Neuronal stem cell (in vitro differentiated cells): Measurements from ENCODE around the gene KANSL1.
A peak's percentile ranks its signal among the peaks of the same experiment; 100 is the strongest.

Experiments used
- DNase-seq: peaks from one replicate; pipeline ENCODE4 v3.0.0-alpha.2; 2013; ENCODE audit warnings: low spot score
- H2AFZ ChIP-seq: one replicate; pipeline ENCODE4 v1.6.1; 2013; ENCODE audit warnings: mild to moderate bottlenecking, low read length, inconsistent platforms
- H2AK5ac ChIP-seq: 2 replicates; pipeline ENCODE4 v1.6.1; 2013; ENCODE audit warnings: low read depth, mild to moderate bottlenecking, inconsistent platforms, low read length, moderate library complexity, mixed read lengths
- H2BK120ac ChIP-seq: 2 replicates; pipeline ENCODE4 v1.6.1; 2013; ENCODE audit warnings: low read depth, mild to moderate bottlenecking, inconsistent platforms, low read length, moderate library complexity, mixed read lengths
- H2BK12ac ChIP-seq: one replicate; pipeline ENCODE4 v1.6.1; 2013; ENCODE audit warnings: low read length, inconsistent platforms
- H2BK15ac ChIP-seq: 2 replicates; pipeline ENCODE4 v1.6.1; 2013; ENCODE audit warnings: mild to moderate bottlenecking, low read length, inconsistent platforms, mixed read lengths
- H2BK5ac ChIP-seq: one replicate; pipeline ENCODE4 v1.6.1; 2013; ENCODE audit warnings: inconsistent platforms, mild to moderate bottlenecking, low read length, moderate library complexity
- H3K14ac ChIP-seq: one replicate; pipeline ENCODE4 v1.6.1; 2013; ENCODE audit warnings: low read length, inconsistent platforms
- H3K18ac ChIP-seq: 2 replicates; pipeline ENCODE4 v1.6.1; 2013; ENCODE audit warnings: low read length, inconsistent platforms
- H3K23ac ChIP-seq: 2 replicates; pipeline ENCODE4 v1.6.1; 2013; ENCODE audit warnings: low read depth, mild to moderate bottlenecking, mixed read lengths, low read length, inconsistent platforms; ENCODE audit not compliant: poor library complexity
- H3K27ac ChIP-seq: replicated peaks from 3 replicates; pipeline ENCODE4 v1.5.1; 2013; ENCODE audit warnings: low read length, inconsistent platforms
- H3K27me3 ChIP-seq, 3 experiments: 2 replicates each; pipeline ENCODE4 v1.6.1; 2013; ENCODE audit warnings: low read length in 3 of 3, mild to moderate bottlenecking in 2 of 3, inconsistent platforms in 1 of 3, low read depth in 1 of 3, mixed read lengths in 1 of 3, moderate library complexity in 1 of 3; ENCODE audit not compliant: control insufficient read depth in 3 of 3, insufficient read depth in 3 of 3
- H3K36me3 ChIP-seq, 2 donors: replicated peaks in 1 of 2; 2 replicates each; pipeline ENCODE4 v1.6.1; 2013; ENCODE audit warnings: low read length in 2 of 2; ENCODE audit not compliant: control insufficient read depth in 2 of 2, insufficient read depth in 2 of 2
- H3K4ac ChIP-seq: 2 replicates; pipeline ENCODE4 v1.6.1; 2013; ENCODE audit warnings: inconsistent platforms, mild to moderate bottlenecking, low read length, moderate library complexity
- H3K4me1 ChIP-seq, 2 donors: 1 replicate in 1 of 2; 2 replicates in 1 of 2; pipeline ENCODE4 v1.6.1; 2013; ENCODE audit warnings: low read length in 2 of 2, low read depth in 1 of 2; ENCODE audit not compliant: control insufficient read depth in 2 of 2, insufficient read depth in 1 of 2
- H3K4me2 ChIP-seq: one replicate; pipeline ENCODE4 v1.6.1; 2013; ENCODE audit warnings: mild to moderate bottlenecking, low read length, inconsistent platforms; ENCODE audit not compliant: insufficient read depth, poor library complexity, severe bottlenecking
- H3K4me3 ChIP-seq, 2 donors: 2 replicates each; pipeline ENCODE4 v1.5.1; 2013; ENCODE audit warnings: low read length in 2 of 2, mild to moderate bottlenecking in 2 of 2, inconsistent platforms in 1 of 2, moderate library complexity in 1 of 2
- H3K79me1 ChIP-seq: one replicate; pipeline ENCODE4 v1.6.1; 2013; ENCODE audit warnings: low read depth, mild to moderate bottlenecking, inconsistent platforms, low read length, moderate library complexity
- H3K9ac ChIP-seq: one replicate; pipeline ENCODE4 v1.6.1; 2013; ENCODE audit warnings: mild to moderate bottlenecking, low read depth, low read length, inconsistent platforms; ENCODE audit not compliant: poor library complexity
- H3K9me3 ChIP-seq, 2 donors: replicated peaks in 1 of 2; 2 replicates each; pipeline versions ENCODE3 to v1.6.1; 2013; ENCODE audit warnings: low read length in 2 of 2, mild to moderate bottlenecking in 2 of 2, inconsistent platforms in 1 of 2, low read depth in 1 of 2, mixed read lengths in 1 of 2, moderate library complexity in 1 of 2; ENCODE audit not compliant: control insufficient read depth in 2 of 2, insufficient read depth in 1 of 2
- H4K8ac ChIP-seq: one replicate; pipeline ENCODE4 v1.6.1; 2013; ENCODE audit warnings: low read depth, mild to moderate bottlenecking, inconsistent platforms, low read length, moderate library complexity
- H4K91ac ChIP-seq: one replicate; pipeline ENCODE4 v1.6.1; 2013; ENCODE audit warnings: low read length, low read depth, mild to moderate bottlenecking, inconsistent platforms; ENCODE audit not compliant: poor library complexity
- WGBS, 2 donors: extraction: QIAGEN DNeasy Blood & Tissue Kit; methylation state at CpG; one replicate each; pipeline ENCODE4 v1.1.7; 2013; ENCODE audit warnings: missing lambda C conversion rate in 2 of 2, mixed read lengths in 1 of 2; ENCODE audit not compliant: insufficient read length in 2 of 2, insufficient replicate concordance in 1 of 2; ENCODE audit errors: extremely low coverage in 2 of 2; 5-methylcytosine and 5-hydroxymethylcytosine counted together

The KANSL1 gene

GRCh38 chr17:46110219-46110618 is 83.0 kb downstream of the KANSL1 start:
- no peak overlapping the region for H2BK12ac ChIP-seq
- no peak overlapping the region for H2AFZ ChIP-seq
- H3K4me3 ChIP-seq = no peak overlapping the region
- no peak overlapping the region for H4K91ac ChIP-seq
- H3K4me2 ChIP-seq = no peak overlapping the region
- no peak overlapping the region for H3K9ac ChIP-seq
- H3K14ac ChIP-seq = no peak overlapping the region
- H3K9me3 ChIP-seq = no peaks in the 10 kb centered on the region
- H3K18ac ChIP-seq = no peak overlapping the region
- H3K36me3 ChIP-seq = peaks cover 0 to 3% of the 10 kb centered on the region in 2 donors
- H3K27ac ChIP-seq = no peak overlapping the region
- H2BK120ac ChIP-seq = no peak overlapping the region
- no peak overlapping the region for H2AK5ac ChIP-seq
- H3K79me1 ChIP-seq = peaks cover 3% of the 10 kb centered on the region
- WGBS, 2 donors = no CpG with 5 or more reads among the region's 1 CpG
- H2BK5ac ChIP-seq = no peak overlapping the region
- peaks cover 2 to 7% of the 10 kb centered on the region in 2 donors for H3K4me1 ChIP-seq
- H4K8ac ChIP-seq = no peak overlapping the region
- no peak overlapping the region for H3K4ac ChIP-seq
- H2BK15ac ChIP-seq = no peak overlapping the region
- no peak for DNase-seq
- no peak overlapping the region for H3K23ac ChIP-seq
- no peaks in the 10 kb centered on the region for H3K27me3 ChIP-seq

- Histone ChIP-seq H4K8ac (no peak overlapping the region), H2BK120ac (no peak overlapping the region), H3K4ac (no peak overlapping the region), H2AK5ac (no peak overlapping the region), H2BK12ac (no peak overlapping the region), H2BK15ac (no peak overlapping the region), H3K14ac (no peak overlapping the region), H3K27me3 (no peaks in the 10 kb centered on the region), H4K91ac (no peak overlapping the region), H3K27ac (no peak overlapping the region), H3K79me1 (peaks cover 3% of the 10 kb centered on the region), H3K9ac (no peak overlapping the region), H3K36me3 (peaks cover 0 to 5% of the 10 kb centered on the region in 2 donors), H3K9me3 (no peaks in the 10 kb centered on the region), H2AFZ (no peak overlapping the region), H3K4me3 (no peak overlapping the region), H3K23ac (no peak overlapping the region), H3K4me1 (peaks cover 2 to 7% of the 10 kb centered on the region in 2 donors), H3K18ac (no peak overlapping the region), H3K4me2 (no peak overlapping the region), H2BK5ac (no peak overlapping the region)
- no peak for DNase-seq
- no CpG with 5 or more reads among the region's 2 CpGs for WGBS, 2 donors
These were observed 83.5 kb downstream of the KANSL1 start for GRCh38 chr17:46109603-46110189.

- no peak overlapping the region for H4K91ac ChIP-seq
- H3K14ac ChIP-seq = peak overlapping the region; percentile 39
- no peak overlapping the region for H2AK5ac ChIP-seq
- no peak overlapping the region for H2BK5ac ChIP-seq
- H3K23ac ChIP-seq = no peak overlapping the region
- H3K27ac ChIP-seq = no peak overlapping the region
- H3K4me1 ChIP-seq = peaks cover 2 to 7% of the 10 kb centered on the region in 2 donors
- no peak for DNase-seq
- H3K79me1 ChIP-seq = peaks cover 3% of the 10 kb centered on the region
- WGBS, 2 donors = no CpG with 5 or more reads among the region's 4 CpGs
- H4K8ac ChIP-seq = no peak overlapping the region
- no peak overlapping the region for H2AFZ ChIP-seq
- no peak overlapping the region for H3K18ac ChIP-seq
- no peak overlapping the region for H3K4me2 ChIP-seq
- no peak overlapping the region for H2BK12ac ChIP-seq
- H3K9ac ChIP-seq = no peak overlapping the region
- no peaks in the 10 kb centered on the region for H3K27me3 ChIP-seq
- H3K36me3 ChIP-seq = peaks cover 0 to 5% of the 10 kb centered on the region in 2 donors
- no peak overlapping the region for H2BK120ac ChIP-seq
- H2BK15ac ChIP-seq = no peak overlapping the region
- H3K4ac ChIP-seq = no peak overlapping the region
- no peak overlapping the region for H3K4me3 ChIP-seq
- H3K9me3 ChIP-seq = no peaks in the 10 kb centered on the region
These were observed 84.6 kb downstream of the KANSL1 start for GRCh38 chr17:46108550-46109110.

GRCh38 chr17:46108120-46108519 is 85.1 kb downstream of the KANSL1 start:
- H3K14ac ChIP-seq = no peak overlapping the region
- H3K4ac ChIP-seq = no peak overlapping the region
- H2BK12ac ChIP-seq = no peak overlapping the region
- no peak overlapping the region for H3K23ac ChIP-seq
- 100% methylated on average over 1 of the region's 2 CpGs for WGBS, 2 donors
- no peak overlapping the region for H3K18ac ChIP-seq
- no peak overlapping the region for H2BK5ac ChIP-seq
- peaks cover 3% of the 10 kb centered on the region for H3K79me1 ChIP-seq
- H3K27ac ChIP-seq = no peak overlapping the region
- H4K8ac ChIP-seq = no peak overlapping the region
- H3K4me3 ChIP-seq = no peak overlapping the region
- H4K91ac ChIP-seq = no peak overlapping the region
- H3K36me3 ChIP-seq = peaks cover 0 to 3% of the 10 kb centered on the region in 2 donors
- DNase-seq = no peak
- no peak overlapping the region for H2AK5ac ChIP-seq
- no peak overlapping the region for H2AFZ ChIP-seq
- peaks cover 4 to 7% of the 10 kb centered on the region in 2 donors for H3K4me1 ChIP-seq
- no peak overlapping the region for H3K4me2 ChIP-seq
- no peaks in the 10 kb centered on the region for H3K27me3 ChIP-seq
- H3K9me3 ChIP-seq = no peaks in the 10 kb centered on the region
- H3K9ac ChIP-seq = no peak overlapping the region
- no peak overlapping the region for H2BK120ac ChIP-seq
- H2BK15ac ChIP-seq = no peak overlapping the region
